ENCODE data around the gene CASZ1.

CASZ1 gene

GRCh38 chr1:10671090-10671489, 125.4 kb downstream of the CASZ1 start:
- no peak for DNase-seq (ENCODE audit: low spot score)

GRCh38 chr1:10670190-10670589, 126.3 kb downstream of the CASZ1 start:
- no peak for DNase-seq (ENCODE audit: low spot score)

GRCh38 chr1:10669570-10669969, 126.9 kb downstream of the CASZ1 start:
- no peak for DNase-seq (ENCODE audit: low spot score)

GRCh38 chr1:10667861-10668761, 128.3 kb downstream of the CASZ1 start:
- no peak for DNase-seq (ENCODE audit: low spot score)

GRCh38 chr1:10665930-10666850, 130.3 kb downstream of the CASZ1 start:
- no peak for DNase-seq (ENCODE audit: low spot score)

- no peak for DNase-seq (ENCODE audit: low spot score)
These were observed 131.2 kb downstream of the CASZ1 start for GRCh38 chr1:10665226-10665625.

GRCh38 chr1:10664251-10664650, 132.2 kb downstream of the CASZ1 start:
- DNase-seq (ENCODE audit: low spot score): no peak

- DNase-seq (ENCODE audit: low spot score): no peak
These were observed 132.8 kb downstream of the CASZ1 start for GRCh38 chr1:10663678-10664035.

GRCh38 chr1:10662824-10663677, 133.4 kb downstream of the CASZ1 start:
- DNase-seq (ENCODE audit: low spot score): no peak

GRCh38 chr1:10662090-10662688, 134.3 kb downstream of the CASZ1 start:
- no peak for DNase-seq (ENCODE audit: low spot score)

GRCh38 chr1:10661453-10661852, 135.0 kb downstream of the CASZ1 start:
- DNase-seq (ENCODE audit: low spot score): no peak

GRCh38 chr1:10659646-10660540, 136.6 kb downstream of the CASZ1 start:
- DNase-seq (ENCODE audit: low spot score): no peak

GRCh38 chr1:10659218-10659617, 137.2 kb downstream of the CASZ1 start:
- no peak for DNase-seq (ENCODE audit: low spot score)

- DNase-seq (ENCODE audit: low spot score): no peak
These were observed 137.9 kb downstream of the CASZ1 start for GRCh38 chr1:10658396-10659066.

GRCh38 chr1:10657088-10657847, 139.2 kb downstream of the CASZ1 start:
- DNase-seq (ENCODE audit: low spot score): no peak

- no peak for DNase-seq (ENCODE audit: low spot score)
These were observed 140.0 kb downstream of the CASZ1 start for GRCh38 chr1:10656431-10656830.

GRCh38 chr1:10655002-10655401, 141.4 kb downstream of the CASZ1 start:
- DNase-seq (ENCODE audit: low spot score): no peak

- DNase-seq (ENCODE audit: low spot score): no peak
These were observed 142.9 kb downstream of the CASZ1 start for GRCh38 chr1:10653370-10654125.

All from hematopoietic multipotent progenitor cell treated with erythropoietin and hydrocortisone succinate and interleukin-3 and kit ligand, for 17 days (in vitro differentiated cells).